HG03439 (cell line): Measurements from ENCODE around the gene HSPA5.
"Not testable (repeated sequence)": the region's sequence is repeated elsewhere in the genome, so short reads cannot be mapped to it uniquely, and the experiment has no call there.

ENCODE experiments used
- ATAC-seq: cut with Tn5 transposase; IDR thresholded peaks from one replicate; pipeline ENCODE4 v1.9.1; 2021; ENCODE audit warnings: mild to moderate bottlenecking, moderate library complexity; ENCODE audit not compliant: unreplicated experiment

The HSPA5 gene

GRCh38 chr9:125243792-125244260, 2.7 kb upstream of the HSPA5 start:
- ATAC-seq = no peak

- peak; percentile 24 for ATAC-seq
These were observed 958 bp upstream of the HSPA5 start for GRCh38 chr9:125241863-125242739.

- ATAC-seq = no peak
These were observed 519 bp downstream of the HSPA5 start for GRCh38 chr9:125240649-125240999.

- ATAC-seq = no peak
These were observed 1.2 kb downstream of the HSPA5 start for GRCh38 chr9:125239631-125240597.

GRCh38 chr9:125238915-125239446, 2.2 kb downstream of the HSPA5 start:
- ATAC-seq = no peak

- ATAC-seq = no peak
These were observed 2.8 kb downstream of the HSPA5 start for GRCh38 chr9:125238127-125238914.

- not testable (repeated sequence) for ATAC-seq
These were observed 4.5 kb downstream of the HSPA5 start for GRCh38 chr9:125236520-125237159.

GRCh38 chr9:125235804-125236519, 5.2 kb downstream of the HSPA5 start:
- ATAC-seq = no peak

GRCh38 chr9:125234099-125234498, 7.0 kb downstream of the HSPA5 start:
- not testable (repeated sequence) for ATAC-seq

- no peak for ATAC-seq
These were observed 7.5 kb downstream of the HSPA5 start for GRCh38 chr9:125233678-125234077.

- ATAC-seq = no peak
These were observed 13.4 kb downstream of the HSPA5 start for GRCh38 chr9:125227761-125228160.

GRCh38 chr9:125224858-125225257, 16.3 kb downstream of the HSPA5 start:
- not testable (repeated sequence) for ATAC-seq

GRCh38 chr9:125218621-125219020, 22.5 kb downstream of the HSPA5 start:
- ATAC-seq = no peak

GRCh38 chr9:125214186-125214585, 27.0 kb downstream of the HSPA5 start:
- ATAC-seq = no peak

- no peak for ATAC-seq
These were observed 36.7 kb downstream of the HSPA5 start for GRCh38 chr9:125204477-125204876.

GRCh38 chr9:125202846-125203618, 38.1 kb downstream of the HSPA5 start:
- ATAC-seq = no peak

GRCh38 chr9:125200216-125201047, 40.7 kb downstream of the HSPA5 start, which contains the start of gene RABEPK:
RABEPK (plus strand) TSS chr9:125200542; CDS start chr9:125203014, 2,472 bp downstream.
- ATAC-seq = peak; percentile 97

GRCh38 chr9:125195591-125195990, 45.6 kb downstream of the HSPA5 start:
- not testable (repeated sequence) for ATAC-seq
